Activated naive CD4-positive, alpha-beta T cell treated with anti-CD3 and anti-CD28 coated beads, Interleukin-2, amount 50 U/mL, for 24 hours (primary cell): ENCODE results near the gene KIR3DL1.
"Not testable (repeated sequence)": the region's sequence is repeated elsewhere in the genome, so short reads cannot be mapped to it uniquely, and the experiment has no call there.

Experiments used
- H3K27ac Mint-ChIP-seq: one replicate; pipeline ENCODE4 v1.8.0; 2021; ENCODE audit warnings: mild to moderate bottlenecking, mixed read lengths
- H3K27me3 Mint-ChIP-seq: one replicate; pipeline ENCODE4 v1.8.0; 2021; ENCODE audit warnings: mixed read lengths
- H3K36me3 Mint-ChIP-seq: one replicate; pipeline ENCODE4 v1.8.0; 2021; ENCODE audit warnings: mixed read lengths
- H3K4me1 Mint-ChIP-seq: one replicate; pipeline ENCODE4 v1.8.0; 2021; ENCODE audit warnings: mixed read lengths
- H3K4me3 Mint-ChIP-seq: one replicate; pipeline ENCODE4 v1.8.0; 2021; ENCODE audit warnings: mild to moderate bottlenecking, mixed read lengths
- H3K9me3 Mint-ChIP-seq: one replicate; pipeline ENCODE4 v1.8.0; 2021; ENCODE audit warnings: mixed read lengths

KIR3DL1 gene

DNA sequence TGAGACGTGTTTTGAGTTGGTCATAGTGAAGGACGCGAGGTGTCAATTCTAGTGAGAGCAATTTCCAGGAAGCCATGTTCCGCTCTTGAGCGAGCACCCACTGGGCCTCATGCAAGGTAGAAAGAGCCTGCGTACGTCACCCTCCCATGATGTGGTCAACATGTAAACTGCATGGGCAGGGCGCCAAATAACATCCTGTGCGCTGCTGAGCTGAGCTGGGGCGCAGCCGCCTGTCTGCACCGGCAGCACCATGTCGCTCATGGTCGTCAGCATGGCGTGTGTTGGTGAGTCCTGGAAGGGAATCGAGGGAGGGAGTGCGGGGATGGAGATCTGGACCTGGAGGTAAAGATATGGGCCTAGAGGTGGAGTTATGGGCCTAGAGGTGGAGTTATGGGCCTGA, at the start of gene KIR3DL1:
Gene KIR3DL1, plus strand, starts transcription at position 218 of the 400 bp plus-strand sequence.
- peak within 1 kb of the TSS; percentile 10 for H3K27ac Mint-ChIP-seq
- H3K9me3 Mint-ChIP-seq, H3K36me3 Mint-ChIP-seq, H3K27me3 Mint-ChIP-seq, H3K4me1 Mint-ChIP-seq: not testable (repeated sequence)
- H3K4me3 Mint-ChIP-seq = peak within 1 kb of the TSS; percentile 57

DNA sequence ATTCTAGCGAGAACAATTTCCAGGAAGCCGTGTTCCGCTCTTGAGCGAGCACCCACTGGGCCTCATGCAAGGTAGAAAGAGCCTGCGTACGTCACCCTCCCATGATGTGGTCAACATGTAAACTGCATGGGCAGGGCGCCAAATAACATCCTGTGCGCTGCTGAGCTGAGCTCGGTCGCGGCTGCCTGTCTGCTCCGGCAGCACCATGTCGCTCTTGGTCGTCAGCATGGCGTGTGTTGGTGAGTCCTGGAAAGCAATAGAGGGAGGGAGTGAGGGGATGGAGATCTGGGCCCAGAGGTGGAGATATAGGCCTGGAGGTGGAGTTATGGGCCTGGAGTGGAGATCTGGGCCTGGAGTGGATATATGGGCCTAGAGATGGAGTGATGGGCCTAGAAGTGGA, 46.6 kb upstream of the KIR3DL1 start, which contains the start of gene KIR2DL1:
Gene KIR2DL1, plus strand, starts transcription at position 148 of the 400 bp plus-strand sequence. Its CDS starts 58 bp downstream, at position 206.
- H3K27ac Mint-ChIP-seq, H3K9me3 Mint-ChIP-seq, H3K4me1 Mint-ChIP-seq, H3K36me3 Mint-ChIP-seq, H3K4me3 Mint-ChIP-seq, H3K27me3 Mint-ChIP-seq: not testable (repeated sequence)

DNA sequence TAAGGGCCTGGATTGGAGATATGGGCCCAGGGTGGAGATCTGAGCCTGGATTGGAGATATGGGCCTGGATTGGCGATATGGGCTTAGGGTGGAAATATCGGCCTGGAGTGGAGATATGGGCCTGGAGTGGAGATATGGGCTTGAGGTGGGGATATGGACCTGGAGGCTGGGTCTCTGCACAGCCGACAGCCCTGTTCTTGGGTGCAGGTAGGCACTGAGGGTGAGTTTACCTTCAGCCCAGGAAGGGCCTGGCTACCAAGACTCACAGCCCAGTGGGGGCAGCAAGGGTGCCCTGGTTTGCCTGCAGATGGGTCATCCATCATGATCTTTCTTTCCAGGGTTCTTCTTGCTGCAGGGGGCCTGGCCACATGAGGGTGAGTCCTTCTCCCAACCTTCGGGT, 45.8 kb upstream of the KIR3DL1 start:
- not testable (repeated sequence) for H3K36me3 Mint-ChIP-seq, H3K4me3 Mint-ChIP-seq, H3K4me1 Mint-ChIP-seq, H3K27me3 Mint-ChIP-seq, H3K9me3 Mint-ChIP-seq, H3K27ac Mint-ChIP-seq

DNA sequence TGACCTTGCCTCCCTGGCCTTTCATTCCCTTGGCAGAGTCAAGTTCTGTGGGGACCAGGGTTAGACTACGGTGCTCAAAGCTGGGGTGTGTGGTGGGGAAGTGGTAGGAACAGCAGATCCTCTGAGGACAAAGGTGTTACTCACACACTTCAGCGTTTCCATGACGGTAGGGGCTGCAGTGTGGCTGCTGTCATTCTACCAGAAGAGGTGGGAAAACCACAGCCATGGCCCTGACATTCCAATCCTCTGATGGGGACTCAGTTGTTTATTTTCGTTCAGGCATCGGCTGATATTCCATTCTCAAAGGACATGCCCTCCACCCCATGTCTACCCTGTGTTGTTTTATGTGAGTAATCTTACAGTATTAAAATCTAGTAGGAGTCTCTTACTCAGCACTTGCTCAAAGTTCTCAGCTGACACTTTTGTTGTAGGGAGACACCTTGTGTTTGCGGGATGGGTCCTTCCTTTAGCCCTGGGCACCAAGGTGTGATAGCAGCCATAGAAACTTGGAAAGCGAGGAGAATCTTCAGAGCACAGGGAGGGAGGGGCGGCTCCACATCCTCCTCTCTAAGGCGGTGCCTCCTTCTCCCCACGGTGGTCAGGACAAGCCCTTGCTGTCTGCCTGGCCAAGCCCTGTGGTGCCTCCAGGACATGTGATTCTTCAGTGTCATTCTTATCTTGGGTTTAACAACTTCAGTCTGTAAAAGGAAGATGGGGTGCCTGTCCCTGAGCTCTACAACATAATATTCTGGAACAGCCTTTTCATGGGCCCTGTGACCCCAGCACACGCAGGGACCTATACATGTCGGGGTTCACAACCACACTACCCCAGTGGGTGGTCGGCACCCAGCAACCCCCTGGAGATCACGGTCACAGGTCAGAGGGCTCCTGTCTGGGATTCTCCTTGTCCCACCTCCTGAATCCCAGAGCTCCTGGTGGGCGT, 45.0 kb upstream of the KIR3DL1 start:
- H3K36me3 Mint-ChIP-seq, H3K4me3 Mint-ChIP-seq, H3K27ac Mint-ChIP-seq, H3K9me3 Mint-ChIP-seq, H3K4me1 Mint-ChIP-seq, H3K27me3 Mint-ChIP-seq: not testable (repeated sequence)

DNA sequence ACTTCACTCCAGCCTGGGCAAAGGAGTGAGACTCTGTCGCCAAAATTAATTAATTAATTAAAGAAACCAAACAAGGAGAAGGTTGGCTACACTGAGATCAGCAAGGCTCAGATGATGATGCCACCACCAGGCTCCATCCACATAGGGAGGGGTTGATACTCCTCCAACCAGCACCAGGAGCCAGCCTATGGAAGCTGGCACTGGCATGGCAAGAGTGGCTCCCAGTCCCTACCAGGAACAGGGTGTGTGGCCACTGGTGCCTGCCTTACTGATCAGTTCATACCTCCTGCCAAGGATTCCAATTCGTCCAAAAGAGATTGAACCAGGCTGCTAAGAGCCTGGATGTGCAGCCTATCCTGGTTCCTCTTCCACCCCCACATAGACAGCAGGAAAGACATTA, 43.6 kb upstream of the KIR3DL1 start:
- not testable (repeated sequence) for H3K4me1 Mint-ChIP-seq, H3K27ac Mint-ChIP-seq

DNA sequence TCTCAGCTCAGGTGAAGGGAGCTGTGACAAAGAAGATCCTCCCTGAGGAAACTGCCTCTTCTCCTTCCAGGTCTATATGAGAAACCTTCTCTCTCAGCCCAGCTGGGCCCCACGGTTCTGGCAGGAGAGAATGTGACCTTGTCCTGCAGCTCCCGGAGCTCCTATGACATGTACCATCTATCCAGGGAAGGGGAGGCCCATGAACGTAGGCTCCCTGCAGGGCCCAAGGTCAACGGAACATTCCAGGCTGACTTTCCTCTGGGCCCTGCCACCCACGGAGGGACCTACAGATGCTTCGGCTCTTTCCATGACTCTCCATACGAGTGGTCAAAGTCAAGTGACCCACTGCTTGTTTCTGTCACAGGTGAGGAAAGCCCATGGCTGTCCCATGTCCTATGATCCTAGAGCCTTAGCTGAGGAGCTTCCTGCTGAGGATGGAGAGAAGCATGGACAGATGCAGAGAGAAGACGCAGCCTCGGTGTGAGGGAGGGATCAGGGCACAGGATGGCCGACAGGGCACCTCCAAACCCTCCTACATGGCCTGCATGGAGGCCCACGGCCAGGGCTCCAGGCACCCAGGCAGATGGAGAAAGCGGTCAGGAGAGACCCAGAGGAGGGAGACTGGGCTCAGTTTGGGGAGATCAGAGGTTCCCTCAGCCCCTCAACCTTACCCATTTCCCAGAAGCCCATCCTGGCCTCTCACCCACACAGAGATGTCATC, 41.0 kb upstream of the KIR3DL1 start:
- not testable (repeated sequence) for H3K36me3 Mint-ChIP-seq, H3K27ac Mint-ChIP-seq, H3K27me3 Mint-ChIP-seq, H3K4me1 Mint-ChIP-seq, H3K4me3 Mint-ChIP-seq, H3K9me3 Mint-ChIP-seq

More for the DNA sequence above, 43.6 kb upstream of the KIR3DL1 start:
- H3K36me3 Mint-ChIP-seq, H3K27me3 Mint-ChIP-seq, H3K9me3 Mint-ChIP-seq, H3K4me3 Mint-ChIP-seq: not testable (repeated sequence)

DNA sequence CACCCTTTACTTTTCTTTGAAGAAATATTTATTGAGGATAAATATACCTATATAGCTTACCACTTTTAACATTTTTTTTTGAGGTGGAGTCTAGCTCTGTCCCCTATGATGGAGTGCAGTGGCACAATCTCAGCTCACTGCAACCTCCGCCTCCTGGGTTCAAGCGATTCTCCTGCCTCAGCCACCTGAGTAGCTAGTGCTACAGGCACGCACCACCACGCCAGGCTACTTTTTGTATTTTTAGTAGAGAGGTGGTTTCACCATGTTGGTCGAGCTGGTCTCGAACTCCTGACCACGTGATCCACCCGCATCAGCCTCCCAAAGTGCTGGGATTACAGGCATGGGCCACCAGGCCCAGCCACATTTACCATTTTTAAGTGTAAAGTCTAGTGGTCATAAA, 40.4 kb upstream of the KIR3DL1 start:
- not testable (repeated sequence) for H3K9me3 Mint-ChIP-seq, H3K27me3 Mint-ChIP-seq, H3K4me1 Mint-ChIP-seq, H3K36me3 Mint-ChIP-seq, H3K4me3 Mint-ChIP-seq, H3K27ac Mint-ChIP-seq

DNA sequence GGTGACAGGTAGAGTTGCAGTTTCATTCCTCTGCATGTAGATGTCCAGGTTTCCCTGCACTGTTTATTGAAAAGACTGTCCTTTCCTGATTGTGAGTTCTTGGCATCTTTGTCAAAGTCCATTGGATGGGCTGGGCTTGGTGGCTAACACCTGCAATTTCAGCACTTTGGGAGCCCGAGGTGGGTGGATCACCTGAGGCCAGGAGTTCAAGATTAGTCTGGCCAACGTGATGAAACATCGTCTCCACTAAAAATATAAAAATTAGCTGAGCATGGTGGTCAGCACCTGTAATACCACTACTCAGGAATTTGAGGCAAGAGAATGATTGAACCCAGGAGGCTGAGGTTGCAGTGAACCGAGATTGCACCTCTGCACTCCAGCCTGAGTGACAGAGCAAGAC, 38.4 kb upstream of the KIR3DL1 start:
- not testable (repeated sequence) for H3K4me1 Mint-ChIP-seq, H3K36me3 Mint-ChIP-seq, H3K4me3 Mint-ChIP-seq, H3K9me3 Mint-ChIP-seq, H3K27ac Mint-ChIP-seq, H3K27me3 Mint-ChIP-seq

DNA sequence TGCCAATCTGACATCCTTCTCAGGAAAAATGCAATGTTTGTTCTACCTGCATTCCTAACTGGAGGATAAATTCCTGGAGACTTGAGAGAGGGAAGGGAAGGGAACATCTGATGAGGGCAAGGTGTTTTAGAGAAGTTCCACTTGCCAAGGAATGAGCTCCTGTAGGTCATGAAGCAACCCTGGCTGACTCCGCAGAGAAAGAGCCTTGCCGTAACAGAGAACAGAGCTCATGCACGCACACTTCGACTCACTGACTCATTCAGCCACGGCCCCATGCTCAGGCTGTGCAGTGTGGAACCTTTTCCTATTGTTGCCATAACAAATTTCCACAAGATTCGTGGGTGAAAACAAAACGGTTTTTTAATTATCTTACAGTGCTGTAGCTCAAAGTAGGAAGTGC, 37.4 kb upstream of the KIR3DL1 start:
- not testable (repeated sequence) for H3K4me1 Mint-ChIP-seq, H3K4me3 Mint-ChIP-seq, H3K36me3 Mint-ChIP-seq, H3K9me3 Mint-ChIP-seq, H3K27ac Mint-ChIP-seq
- peaks cover 12% of the 10 kb centered on the region for H3K27me3 Mint-ChIP-seq

DNA sequence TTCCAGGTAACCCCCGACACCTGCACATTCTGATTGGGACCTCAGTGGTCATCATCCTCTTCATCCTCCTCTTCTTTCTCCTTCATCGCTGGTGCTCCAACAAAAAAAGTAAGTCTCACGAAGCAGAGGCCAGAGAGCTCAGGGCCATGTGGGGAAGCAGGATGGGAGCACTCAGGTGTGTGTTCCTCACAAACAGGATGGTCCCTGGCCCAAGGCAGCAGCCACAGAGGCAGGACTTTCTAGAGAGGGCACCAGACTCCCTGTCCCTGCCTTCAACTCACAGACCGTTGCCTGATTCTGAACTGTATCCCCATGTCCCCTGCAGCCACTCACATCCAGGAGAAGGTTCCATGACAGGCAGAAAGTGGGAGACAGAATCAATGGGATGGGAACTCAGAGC, 33.4 kb upstream of the KIR3DL1 start:
- H3K4me3 Mint-ChIP-seq, H3K4me1 Mint-ChIP-seq: not testable (repeated sequence)

DNA sequence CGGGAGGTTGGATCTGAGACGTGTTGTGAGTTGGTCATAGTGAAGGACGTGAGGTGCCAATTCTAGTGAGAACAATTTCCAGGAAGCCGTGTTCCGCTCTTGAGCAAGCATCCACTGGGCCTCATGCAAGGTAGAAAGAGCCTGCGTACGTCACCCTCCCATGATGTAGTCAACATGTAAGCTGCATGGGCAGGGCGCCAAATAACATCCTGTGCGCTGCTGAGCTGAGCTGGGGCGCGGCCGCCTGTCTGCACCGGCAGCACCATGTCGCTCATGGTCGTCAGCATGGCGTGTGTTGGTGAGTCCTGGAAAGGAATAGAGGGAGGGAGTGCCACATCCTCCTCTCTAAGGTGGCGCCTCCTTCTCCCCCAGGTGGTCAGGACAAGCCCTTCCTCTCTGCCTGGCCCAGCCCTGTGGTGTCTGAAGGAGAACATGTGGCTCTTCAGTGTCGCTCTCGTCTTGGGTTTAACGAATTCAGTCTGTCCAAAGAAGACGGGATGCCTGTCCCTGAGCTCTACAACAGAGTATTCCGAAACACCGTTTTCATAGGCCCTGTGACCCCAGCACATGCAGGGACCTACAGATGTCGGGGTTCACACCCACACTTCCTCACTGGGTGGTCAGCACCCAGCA, 30.1 kb upstream of the KIR3DL1 start:
- H3K36me3 Mint-ChIP-seq, H3K4me1 Mint-ChIP-seq, H3K4me3 Mint-ChIP-seq, H3K27ac Mint-ChIP-seq, H3K9me3 Mint-ChIP-seq: not testable (repeated sequence)
- peaks cover 17% of the 10 kb centered on the region for H3K27me3 Mint-ChIP-seq

More for the DNA sequence above, 33.4 kb upstream of the KIR3DL1 start:
- not testable (repeated sequence) for H3K36me3 Mint-ChIP-seq, H3K27ac Mint-ChIP-seq, H3K9me3 Mint-ChIP-seq
- H3K27me3 Mint-ChIP-seq = peaks cover 21% of the 10 kb centered on the region

DNA sequence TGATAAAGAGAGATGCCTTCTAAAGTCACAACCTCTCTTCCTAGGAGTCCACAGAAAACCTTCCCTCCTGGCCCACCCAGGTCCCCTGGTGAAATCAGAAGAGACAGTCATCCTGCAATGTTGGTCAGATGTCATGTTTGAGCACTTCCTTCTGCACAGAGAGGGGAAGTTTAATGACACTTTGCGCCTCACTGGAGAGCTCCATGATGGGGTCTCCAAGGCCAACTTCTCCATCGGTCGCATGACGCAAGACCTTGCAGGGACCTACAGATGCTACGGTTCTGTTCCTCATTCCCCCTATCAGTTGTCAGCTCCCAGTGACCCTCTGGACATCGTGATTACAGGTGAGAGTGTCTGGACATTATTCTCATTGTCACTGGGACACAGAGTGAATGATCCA, 28.1 kb upstream of the KIR3DL1 start:
- H3K27ac Mint-ChIP-seq = not testable (repeated sequence)
- peaks cover 14% of the 10 kb centered on the region for H3K4me1 Mint-ChIP-seq

DNA sequence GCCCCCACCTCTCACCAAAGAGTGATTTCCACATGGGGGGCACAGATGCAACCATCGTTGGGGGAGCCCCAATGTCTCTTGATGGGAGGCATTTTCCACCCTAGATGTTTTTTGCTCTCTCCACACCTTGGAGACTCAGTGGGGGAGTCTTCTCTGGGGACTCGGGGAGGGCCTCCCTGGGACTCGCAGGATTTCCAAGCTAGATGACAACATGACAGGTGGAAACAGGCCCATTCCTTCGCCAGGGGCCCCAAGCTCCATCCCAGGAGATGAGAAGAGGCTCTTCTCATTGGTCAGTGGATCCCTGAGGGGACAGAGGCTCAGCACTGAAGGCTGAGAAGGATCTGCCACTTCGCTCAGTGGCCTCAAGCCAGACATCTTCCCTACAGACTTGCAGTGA, 25.6 kb upstream of the KIR3DL1 start:
- H3K9me3 Mint-ChIP-seq = no peaks in the 10 kb centered on the region
- no peaks in the 10 kb centered on the region for H3K36me3 Mint-ChIP-seq
- H3K4me1 Mint-ChIP-seq = peaks cover 22% of the 10 kb centered on the region

More for the DNA sequence above, 28.1 kb upstream of the KIR3DL1 start:
- H3K9me3 Mint-ChIP-seq, H3K36me3 Mint-ChIP-seq, H3K4me3 Mint-ChIP-seq: not testable (repeated sequence)
- peaks cover 17% of the 10 kb centered on the region for H3K27me3 Mint-ChIP-seq

DNA sequence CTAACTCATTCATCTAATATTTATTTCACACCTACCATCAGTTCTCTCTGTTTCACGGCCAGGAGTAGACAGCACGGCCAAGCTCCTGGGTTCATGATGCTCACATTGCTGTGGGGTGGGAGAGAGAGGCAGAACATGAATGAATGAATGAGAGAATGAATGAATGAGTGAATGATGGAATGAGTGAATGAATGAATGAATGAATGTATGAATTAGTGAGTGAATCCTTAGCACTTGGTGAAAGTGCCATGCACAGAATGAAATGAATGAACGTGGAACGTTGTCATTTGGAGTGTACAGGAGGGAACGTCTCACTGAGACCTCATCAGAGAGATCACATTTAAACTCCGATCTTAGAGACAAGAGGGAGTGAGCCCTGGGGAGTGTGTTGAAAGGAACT, 24.8 kb upstream of the KIR3DL1 start:
- no peaks in the 10 kb centered on the region for H3K36me3 Mint-ChIP-seq
- peaks cover 22% of the 10 kb centered on the region for H3K4me1 Mint-ChIP-seq
- no peak overlapping the region for H3K4me3 Mint-ChIP-seq
- no peaks in the 10 kb centered on the region for H3K9me3 Mint-ChIP-seq
- H3K27me3 Mint-ChIP-seq = peaks cover 6% of the 10 kb centered on the region
- H3K27ac Mint-ChIP-seq = peak overlapping the region; percentile 0

More for the DNA sequence above, 25.6 kb upstream of the KIR3DL1 start:
- Mint-ChIP-seq H3K4me3 (no peak overlapping the region), H3K27ac (no peak overlapping the region), H3K27me3 (peaks cover 4% of the 10 kb centered on the region)

DNA sequence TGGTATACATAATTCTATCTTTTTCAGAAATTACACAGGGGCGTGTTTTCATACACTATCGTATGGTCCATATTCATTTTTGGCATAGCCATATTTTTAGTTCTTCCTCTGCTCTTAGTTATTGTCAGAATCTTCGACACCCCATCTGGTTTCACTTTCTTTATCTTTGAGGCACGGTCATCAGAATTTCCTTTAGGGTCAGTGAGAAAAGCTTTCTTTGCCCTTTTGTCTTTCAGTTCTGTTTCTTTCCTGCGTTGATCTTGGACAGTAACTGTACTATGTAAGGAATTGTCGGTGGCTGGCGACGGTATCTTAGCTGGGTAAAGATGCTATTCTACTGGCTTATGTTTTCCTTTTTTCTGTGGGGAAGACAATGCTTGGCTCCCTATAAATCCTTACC, 23.5 kb upstream of the KIR3DL1 start:
- Mint-ChIP-seq H3K36me3 (no peaks in the 10 kb centered on the region), H3K4me1 (peaks cover 22% of the 10 kb centered on the region), H3K9me3 (no peaks in the 10 kb centered on the region), H3K27ac (no peak overlapping the region), H3K4me3 (peak overlapping the region; percentile 81), H3K27me3 (peaks cover 13% of the 10 kb centered on the region)

DNA sequence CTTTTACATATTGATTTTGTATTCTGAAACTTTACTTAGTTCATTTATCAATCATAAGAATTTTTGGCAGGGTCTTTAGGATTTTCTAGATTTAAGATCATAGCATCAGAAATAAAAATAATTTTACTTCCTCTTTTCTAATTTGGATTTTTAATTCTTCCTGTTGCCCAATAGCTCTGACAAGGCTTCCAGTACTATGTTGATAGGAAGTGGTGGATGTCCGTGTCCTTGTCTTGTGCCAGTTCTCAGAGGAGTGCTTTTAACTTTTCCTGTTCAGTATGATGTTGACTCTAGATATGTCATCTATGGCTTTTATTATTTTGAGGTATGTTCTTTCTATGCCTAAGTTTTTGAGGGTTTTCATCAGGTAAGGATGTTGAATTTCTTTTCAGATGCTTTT, 20.5 kb upstream of the KIR3DL1 start:
- H3K4me1 Mint-ChIP-seq = peaks cover 22% of the 10 kb centered on the region
- H3K27ac Mint-ChIP-seq = no peak overlapping the region
- no peaks in the 10 kb centered on the region for H3K9me3 Mint-ChIP-seq
- H3K27me3 Mint-ChIP-seq = peaks cover 13% of the 10 kb centered on the region
- no peaks in the 10 kb centered on the region for H3K36me3 Mint-ChIP-seq
- H3K4me3 Mint-ChIP-seq = no peak overlapping the region
